Thoracic aorta (tissue), 2 donors: Measurements from ENCODE around the gene SETD1A. TPM values are rescaled to one million over a fixed set of nuclear protein-coding genes. Genes with fewer than 3 reads are reported as not detected.
A peak's percentile ranks its signal among the peaks of the same experiment; 100 is the strongest.
"Not testable (repeated sequence)": the region's sequence is repeated elsewhere in the genome, so short reads cannot be mapped to it uniquely, and the experiment has no call there.

Source experiments
- ATAC-seq: fragments of 150-250 bp; one replicate; pipeline ENCODE4 v1.8.0; 2017; ENCODE audit warnings: low read depth; ENCODE audit not compliant: insufficient number of reproducible peaks, low FRiP score
- DNase-seq: peaks from one replicate; pipeline ENCODE4 v3.0.0-alpha.2; 2020; ENCODE audit warnings: low spot score
- H3K27ac ChIP-seq, 2 donors: fragments of 200-600 bp; sonication (generic); 1 replicate in 1 of 2; 2 replicates in 1 of 2; pipeline ENCODE4 v1.5.1; 2016; ENCODE audit warnings: mild to moderate bottlenecking in 2 of 2, moderate library complexity in 2 of 2
- H3K27me3 ChIP-seq: fragments of 200-600 bp; sonication (generic); replicated peaks from 2 replicates; pipeline ENCODE4 v1.6.0; 2016; ENCODE audit warnings: mild to moderate bottlenecking; ENCODE audit not compliant: insufficient read depth
- H3K36me3 ChIP-seq: fragments of 200-600 bp; sonication (generic); one replicate; pipeline ENCODE4 v1.5.1; 2016
- H3K4me1 ChIP-seq, 2 donors: fragments of 200-600 bp; sonication (generic); 1 replicate in 1 of 2; 2 replicates in 1 of 2; pipeline versions ENCODE4 v1.5.1 to v1.6.0; 2016; ENCODE audit warnings: low read depth in 2 of 2, mild to moderate bottlenecking in 1 of 2; ENCODE audit not compliant: control insufficient read depth in 1 of 2
- H3K4me3 ChIP-seq: fragments of 200-600 bp; sonication (generic); 2 replicates; pipeline ENCODE4 v1.5.1; 2016; ENCODE audit warnings: mild to moderate bottlenecking
- H3K9me3 ChIP-seq: fragments of 200-600 bp; sonication (generic); 2 replicates; pipeline ENCODE4 v1.5.1; 2016
- CTCF ChIP-seq: fragments of 200-600 bp; sonication (generic); IDR thresholded peaks from one replicate; pipeline ENCODE4 v1.5.1; 2019; ENCODE audit warnings: antibody characterized with exemption
- total RNA-seq, 2 donors: library from RNA; depleted of rRNA; stranded (reverse); fragments of >200 nt; gene quantifications; one replicate each; pipeline versions ENCODE4 v1.1.0 to v1.2.3, GENCODE V29; 2016

Gene SETD1A
- total RNA-seq, 2 donors from 2014 or later, result 7.4 to 14.6 TPM

GRCh38 chr16:30930160-30930571, 27.4 kb upstream of the SETD1A start:
- Histone ChIP-seq H3K27ac (no peak overlapping the region), H3K4me1 (peaks cover 0 to 11% of the 10 kb centered on the region in 2 donors), H3K4me3 (no peak overlapping the region), H3K36me3 (peaks cover 13% of the 10 kb centered on the region), H3K27me3 (no peaks in the 10 kb centered on the region), H3K9me3 (no peaks in the 10 kb centered on the region)
- DNase-seq (no peak), ATAC-seq (no peak)
- TF ChIP-seq CTCF, result no peak

- Histone ChIP-seq H3K27me3 (no peaks in the 10 kb centered on the region), H3K4me1 (peaks cover 0 to 6% of the 10 kb centered on the region in 2 donors), H3K27ac (no peak overlapping the region), H3K9me3 (no peaks in the 10 kb centered on the region), H3K36me3 (peaks cover 13% of the 10 kb centered on the region), H3K4me3 (no peak overlapping the region)
- DNase-seq, result no peak
- no peak for ATAC-seq
- no peak for TF ChIP-seq CTCF
Measured at GRCh38 chr16:30931068-30931650, 26.4 kb upstream of the SETD1A start.

- Histone ChIP-seq H3K27me3 (no peaks in the 10 kb centered on the region), H3K36me3 (peaks cover 10% of the 10 kb centered on the region), H3K4me3 (no peak overlapping the region), H3K9me3 (no peaks in the 10 kb centered on the region), H3K27ac (no peak overlapping the region), H3K4me1 (peaks cover 3 to 16% of the 10 kb centered on the region in 2 donors)
- DNase-seq (no peak), ATAC-seq (no peak)
- peak; percentile 37 for TF ChIP-seq CTCF
Measured at GRCh38 chr16:30934827-30935557, 22.6 kb upstream of the SETD1A start.

GRCh38 chr16:30937692-30938091, 19.9 kb upstream of the SETD1A start:
- Histone ChIP-seq H3K9me3 (no peaks in the 10 kb centered on the region), H3K4me1 (peaks cover 9 to 25% of the 10 kb centered on the region in 2 donors), H3K27ac (peak overlapping the region; percentile 64 to 78), H3K36me3 (peaks cover 4% of the 10 kb centered on the region), H3K27me3 (no peaks in the 10 kb centered on the region), H3K4me3 (no peak overlapping the region)
- DNase-seq, result no peak
- TF ChIP-seq CTCF, result no peak
- no peak for ATAC-seq

- DNase-seq, ATAC-seq, H3K27ac ChIP-seq, H3K4me3 ChIP-seq, H3K9me3 ChIP-seq, H3K27me3 ChIP-seq: not testable (repeated sequence)
- H3K4me1 ChIP-seq, result peaks cover 9 to 25% of the 10 kb centered on the region in 2 donors
- peaks cover 13% of the 10 kb centered on the region for H3K36me3 ChIP-seq
Measured at GRCh38 chr16:30939571-30939970, 18.0 kb upstream of the SETD1A start.
